T-cell (primary cell): ENCODE results near the gene SLC15A2. TPM values are rescaled to one million over a fixed set of nuclear protein-coding genes. Genes with fewer than 3 reads are reported as not detected.

Source experiments
- ATAC-seq, 4 experiments: fragments of 200-7000 bp in 3 of 4; fragments of 150-1000 bp in 1 of 4; cut with Tn5 transposase; replicated peaks in 1 of 4; 1 replicate in 3 of 4; 2 replicates in 1 of 4; pipeline ENCODE4 v1.10.0; 2021; ENCODE audit warnings: moderate library complexity in 3 of 4, mild to moderate bottlenecking in 2 of 4, moderate number of reproducible peaks in 1 of 4
- CTCF ChIA-PET, 2 donors: fragments of 300-600 bp; sonication (Branson Sonifier 250); formaldehyde crosslinking; loops; one replicate each; lab custom pipeline; 2022; ENCODE audit warnings: antibody characterized with exemption in 2 of 2; lab: Charles Lee
- POLR2A ChIA-PET, 2 donors: fragments of 300-600 bp; sonication (Branson Sonifier 250); formaldehyde crosslinking; loops; one replicate each; lab custom pipeline; 2022; ENCODE audit warnings: antibody characterized with exemption in 2 of 2; lab: Charles Lee
- DNase-seq, 35 experiments: peaks; one replicate each; pipeline versions ENCODE4 v3.0.0 to v3.0.0-alpha.2; 2013 to 2023
- H3K27ac ChIP-seq: one replicate; pipeline ENCODE4 v1.5.1; 2013; ENCODE audit warnings: low read length
- H3K27me3 ChIP-seq, 2 experiments: replicated peaks in 1 of 2; 1 replicate in 1 of 2; 2 replicates in 1 of 2; pipeline versions ENCODE4 v1.6.1 to v1.7.0; 2013; ENCODE audit warnings: low read length in 1 of 2, mixed read lengths in 1 of 2; ENCODE audit not compliant: control insufficient read depth in 2 of 2, insufficient read depth in 2 of 2; ENCODE audit errors: extremely low read depth in 1 of 2
- H3K36me3 ChIP-seq, 2 donors: 1 replicate in 1 of 2; 2 replicates in 1 of 2; pipeline versions ENCODE4 v1.6.1 to v1.7.0; 2013; ENCODE audit warnings: low read length in 1 of 2; ENCODE audit not compliant: control insufficient read depth in 2 of 2, insufficient read depth in 1 of 2; ENCODE audit errors: extremely low read depth in 1 of 2
- H3K4me1 ChIP-seq, 2 experiments: 1 replicate in 1 of 2; 2 replicates in 1 of 2; pipeline versions ENCODE4 v1.6.1 to v1.7.0; 2013; ENCODE audit warnings: low read length in 2 of 2, mixed read lengths in 1 of 2; ENCODE audit not compliant: insufficient read depth in 2 of 2, control insufficient read depth in 1 of 2; ENCODE audit errors: extremely low read depth in 1 of 2
- H3K4me3 ChIP-seq, 2 donors: 1 replicate in 1 of 2; 2 replicates in 1 of 2; pipeline versions ENCODE4 v1.5.1 to v1.7.0; 2013; ENCODE audit warnings: mild to moderate bottlenecking in 2 of 2, low read length in 1 of 2, moderate library complexity in 1 of 2; ENCODE audit not compliant: control insufficient read depth in 1 of 2; ENCODE audit errors: extremely low read depth in 1 of 2
- H3K9me3 ChIP-seq: 2 replicates; pipeline ENCODE4 v1.7.0; 2013
- H3K27ac Mint-ChIP-seq, 2 donors: one replicate each; pipeline ENCODE4 v1.8.0; 2020 to 2021; ENCODE audit warnings: mild to moderate bottlenecking in 2 of 2, mixed read lengths in 2 of 2
- H3K27me3 Mint-ChIP-seq, 2 donors: one replicate each; pipeline ENCODE4 v1.8.0; 2021 to 2022; ENCODE audit warnings: mixed read lengths in 2 of 2
- H3K36me3 Mint-ChIP-seq: one replicate; pipeline ENCODE4 v1.8.0; 2021; ENCODE audit warnings: mixed read lengths
- H3K4me1 Mint-ChIP-seq, 3 donors: one replicate each; pipeline ENCODE4 v1.8.0; 2020 to 2022; ENCODE audit warnings: mixed read lengths in 3 of 3, mild to moderate bottlenecking in 1 of 3
- H3K4me3 Mint-ChIP-seq, 3 donors: one replicate each; pipeline ENCODE4 v1.8.0; 2020 to 2022; ENCODE audit warnings: mild to moderate bottlenecking in 3 of 3, mixed read lengths in 3 of 3, moderate library complexity in 3 of 3
- H3K9me3 Mint-ChIP-seq, 3 donors: one replicate each; pipeline ENCODE4 v1.8.0; 2020 to 2022; ENCODE audit warnings: mixed read lengths in 3 of 3
- WGBS: methylation state at CpG from one replicate; pipeline ENCODE4 v1.1.5; 2013; ENCODE audit warnings: missing lambda C conversion rate; ENCODE audit not compliant: insufficient coverage; 5-methylcytosine and 5-hydroxymethylcytosine counted together
- total RNA-seq, 35 experiments: library from RNA in 6 of 35; stranded (reverse) in 6 of 35; fragments of 120-200 nt in 1 of 35; gene quantifications; one replicate each; pipeline versions ENCODE4 v1.2.1 to v1.2.4 and lab custom pipeline; 2013 to 2026

The SLC15A2 gene
- total RNA-seq, 5 donors from 2014 or later (not counting 1 experiment from before 2014, with no cell fraction given): 1.6 to 3.0 (median 1.8) TPM

- Histone ChIP-seq H3K4me1 (no peaks in the 10 kb centered on the region), H3K27ac (no peak overlapping the region), H3K9me3 (no peaks in the 10 kb centered on the region), H3K27me3 (no peaks in the 10 kb centered on the region), H3K4me3 (no peak overlapping the region), H3K36me3 (peaks cover 0 to 4% of the 10 kb centered on the region in 2 donors)
- no CpG with 5 or more reads among the region's 1 CpG for WGBS
- POLR2A ChIA-PET: no interaction called here
- peaks cover 12% of the 10 kb centered on the region for H3K36me3 Mint-ChIP-seq
- CTCF ChIA-PET: no interaction called here
- H3K27me3 Mint-ChIP-seq: no peaks in the 10 kb centered on the region
- ATAC-seq: no peak
- no peaks in the 10 kb centered on the region for H3K4me1 Mint-ChIP-seq
- H3K9me3 Mint-ChIP-seq: no peaks in the 10 kb centered on the region
- no peak for DNase-seq
- no peak overlapping the region for H3K27ac Mint-ChIP-seq
- no peak overlapping the region for H3K4me3 Mint-ChIP-seq
These were observed 920 bp downstream of the SLC15A2 start for GRCh38 chr3:121895121-121895520.

GRCh38 chr3:121895736-121896135 is 1.5 kb downstream of the SLC15A2 start:
- Histone ChIP-seq H3K27ac (no peak overlapping the region), H3K27me3 (no peaks in the 10 kb centered on the region), H3K4me1 (no peaks in the 10 kb centered on the region), H3K9me3 (no peaks in the 10 kb centered on the region), H3K36me3 (peaks cover 0 to 4% of the 10 kb centered on the region in 2 donors), H3K4me3 (no peak overlapping the region)
- POLR2A ChIA-PET: interaction anchor here in 1 of 2 donors (0.8 kb wide), 1 partner anchor 9 kb away, joined by 14 read pairs; no protein-coding TSS in a partner anchor
- Mint-ChIP-seq H3K27me3 (no peaks in the 10 kb centered on the region), H3K4me1 (no peaks in the 10 kb centered on the region), H3K36me3 (peaks cover 12% of the 10 kb centered on the region), H3K9me3 (no peaks in the 10 kb centered on the region), H3K27ac (no peak overlapping the region), H3K4me3 (no peak overlapping the region)
- ATAC-seq (no peak), DNase-seq (no peak)
- CTCF ChIA-PET: no interaction called here

- H3K4me3 Mint-ChIP-seq: no peak overlapping the region
- Histone ChIP-seq H3K27me3 (no peaks in the 10 kb centered on the region), H3K36me3 (peaks cover 0 to 4% of the 10 kb centered on the region in 2 donors), H3K4me3 (no peak overlapping the region), H3K4me1 (no peaks in the 10 kb centered on the region), H3K27ac (no peak overlapping the region), H3K9me3 (no peaks in the 10 kb centered on the region)
- ATAC-seq (no peak), DNase-seq (no peak)
- POLR2A ChIA-PET: interaction anchor here in 1 of 2 donors (0.8 kb wide), 1 partner anchor 10 kb away, joined by 14 read pairs; no protein-coding TSS in a partner anchor
- H3K27ac Mint-ChIP-seq: no peak overlapping the region
- H3K4me1 Mint-ChIP-seq: no peaks in the 10 kb centered on the region
- no peaks in the 10 kb centered on the region for H3K27me3 Mint-ChIP-seq
- peaks cover 12% of the 10 kb centered on the region for H3K36me3 Mint-ChIP-seq
- no peaks in the 10 kb centered on the region for H3K9me3 Mint-ChIP-seq
- CTCF ChIA-PET: no interaction called here
These were observed 2.6 kb downstream of the SLC15A2 start for GRCh38 chr3:121896823-121897222.

GRCh38 chr3:121897296-121897695 is 3.1 kb downstream of the SLC15A2 start:
- Histone ChIP-seq H3K9me3 (no peaks in the 10 kb centered on the region), H3K36me3 (peaks cover 0 to 4% of the 10 kb centered on the region in 2 donors), H3K27ac (no peak overlapping the region), H3K4me3 (no peak overlapping the region), H3K27me3 (no peaks in the 10 kb centered on the region), H3K4me1 (no peaks in the 10 kb centered on the region)
- ChIA-PET POLR2A (no interaction called here), CTCF (no interaction called here)
- no peak for DNase-seq
- no peaks in the 10 kb centered on the region for H3K27me3 Mint-ChIP-seq
- H3K27ac Mint-ChIP-seq: no peak overlapping the region
- H3K4me3 Mint-ChIP-seq: no peak overlapping the region
- no peaks in the 10 kb centered on the region for H3K9me3 Mint-ChIP-seq
- H3K36me3 Mint-ChIP-seq: peaks cover 12% of the 10 kb centered on the region
- ATAC-seq: no peak
- H3K4me1 Mint-ChIP-seq: no peaks in the 10 kb centered on the region
- 100% methylated on average over 1 of the region's 3 CpGs for WGBS

- no peaks in the 10 kb centered on the region for H3K9me3 ChIP-seq
- peaks cover 33% of the 10 kb centered on the region for H3K36me3 Mint-ChIP-seq
- no peak for ATAC-seq
These were observed 19.2 kb downstream of the SLC15A2 start for GRCh38 chr3:121913305-121913990.

GRCh38 chr3:121914081-121914998 is 20.1 kb downstream of the SLC15A2 start:
- no peak overlapping the region for H3K27ac Mint-ChIP-seq
- no peaks in the 10 kb centered on the region for H3K9me3 Mint-ChIP-seq
- no peaks in the 10 kb centered on the region for H3K9me3 ChIP-seq
- DNase-seq (no peak), ATAC-seq (no peak)
- 100% methylated on average over 1 of the region's 12 CpGs for WGBS
- H3K36me3 Mint-ChIP-seq: peaks cover 30% of the 10 kb centered on the region
- H3K27me3 Mint-ChIP-seq: no peaks in the 10 kb centered on the region
- no peak overlapping the region for H3K27ac ChIP-seq
- no peaks in the 10 kb centered on the region for H3K4me1 ChIP-seq
- H3K36me3 ChIP-seq: no peaks in the 10 kb centered on the region
- no peak overlapping the region for H3K4me3 Mint-ChIP-seq
- no peaks in the 10 kb centered on the region for H3K27me3 ChIP-seq
- no peaks in the 10 kb centered on the region for H3K4me1 Mint-ChIP-seq
- POLR2A ChIA-PET: no interaction called here
- CTCF ChIA-PET: interaction anchor here in 1 of 2 donors (0.6 kb wide), 1 partner anchor 389 kb away, joined by 3 read pairs; no protein-coding TSS in a partner anchor
- H3K4me3 ChIP-seq: no peak overlapping the region

More at GRCh38 chr3:121913305-121913990, 19.2 kb downstream of the SLC15A2 start:
- Histone ChIP-seq H3K27me3 (no peaks in the 10 kb centered on the region), H3K36me3 (no peaks in the 10 kb centered on the region), H3K27ac (no peak overlapping the region), H3K4me1 (no peaks in the 10 kb centered on the region), H3K4me3 (no peak overlapping the region)
- no peaks in the 10 kb centered on the region for H3K4me1 Mint-ChIP-seq
- no peaks in the 10 kb centered on the region for H3K27me3 Mint-ChIP-seq
- H3K27ac Mint-ChIP-seq: no peak overlapping the region
- H3K4me3 Mint-ChIP-seq: no peak overlapping the region
- H3K9me3 Mint-ChIP-seq: peaks cover 0 to 2% (median 2%) of the 10 kb centered on the region in 3 donors
- ChIA-PET POLR2A (no interaction called here), CTCF (no interaction called here)
- DNase-seq: no peak
- WGBS: 100% methylated on average over 1 of the region's 2 CpGs
